ENCODE results near the gene FRMD4B.

The FRMD4B gene

DNA sequence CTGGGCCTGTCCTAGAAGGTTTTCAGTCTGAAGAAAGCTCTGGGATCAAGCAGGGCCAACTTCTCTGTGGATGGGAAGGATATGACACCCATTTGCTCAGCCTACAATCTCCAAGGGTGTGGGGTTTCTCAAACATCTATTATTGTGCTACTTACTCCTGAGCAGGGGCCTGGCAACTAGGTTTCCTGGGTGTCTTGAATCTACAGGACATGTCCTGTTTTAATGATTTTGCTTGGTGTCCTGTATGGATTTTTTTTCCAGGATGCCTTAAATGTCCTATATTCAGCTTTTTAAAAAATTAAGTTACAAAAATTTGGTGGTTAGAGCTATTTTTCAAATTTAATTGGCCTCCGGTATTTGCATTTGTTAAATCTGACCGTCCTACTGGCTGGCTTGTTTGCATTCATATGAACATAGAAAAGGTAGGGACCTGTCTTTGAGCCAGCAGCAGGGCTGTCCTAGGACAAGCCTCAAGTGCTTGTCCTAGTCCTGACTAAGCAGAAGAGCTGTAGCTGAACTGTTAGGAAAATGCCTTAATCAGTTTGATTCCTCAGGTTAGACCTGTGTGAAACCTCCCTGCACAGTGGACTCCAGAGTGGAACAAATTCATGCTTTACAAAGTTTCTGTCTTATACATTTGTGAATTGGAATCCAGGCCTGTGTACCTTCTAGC is 223.4 kb downstream of the FRMD4B start:
- DNase-seq: no peak

DNA sequence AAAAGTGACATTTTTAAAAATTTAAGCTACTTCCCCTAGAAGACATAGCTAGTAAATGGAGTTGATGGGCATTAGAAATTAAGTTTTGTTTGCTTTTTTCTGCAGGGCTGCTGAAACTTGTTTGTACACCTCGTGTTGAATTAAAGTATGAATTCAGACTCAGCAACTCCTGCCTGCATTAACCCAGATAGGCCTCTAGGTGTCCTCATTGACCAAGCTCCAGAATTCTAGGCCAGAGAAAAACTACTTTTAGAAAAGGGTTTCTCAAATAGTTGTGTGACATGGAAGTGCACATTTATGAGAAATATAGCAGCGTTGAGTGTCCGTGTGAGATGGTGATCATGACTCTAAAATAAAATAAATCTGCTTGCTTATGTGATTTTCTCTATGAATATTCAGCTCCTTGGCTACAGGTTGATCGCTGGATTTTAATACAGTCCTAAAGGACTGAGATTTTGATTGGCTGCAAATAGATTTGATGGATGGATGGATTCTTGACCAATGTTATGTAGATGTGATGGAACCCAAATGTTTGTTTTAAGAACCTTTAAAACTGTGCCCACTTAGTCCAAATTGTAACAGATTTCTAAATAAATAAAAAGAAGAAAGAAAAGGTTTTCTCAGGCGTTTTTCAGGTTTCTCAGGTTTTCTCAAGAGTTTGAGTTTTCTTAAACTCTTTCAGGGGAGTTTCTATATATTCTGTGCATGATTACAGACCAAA is 224.1 kb downstream of the FRMD4B start:
- DNase-seq: peak; percentile 37 to 69

DNA sequence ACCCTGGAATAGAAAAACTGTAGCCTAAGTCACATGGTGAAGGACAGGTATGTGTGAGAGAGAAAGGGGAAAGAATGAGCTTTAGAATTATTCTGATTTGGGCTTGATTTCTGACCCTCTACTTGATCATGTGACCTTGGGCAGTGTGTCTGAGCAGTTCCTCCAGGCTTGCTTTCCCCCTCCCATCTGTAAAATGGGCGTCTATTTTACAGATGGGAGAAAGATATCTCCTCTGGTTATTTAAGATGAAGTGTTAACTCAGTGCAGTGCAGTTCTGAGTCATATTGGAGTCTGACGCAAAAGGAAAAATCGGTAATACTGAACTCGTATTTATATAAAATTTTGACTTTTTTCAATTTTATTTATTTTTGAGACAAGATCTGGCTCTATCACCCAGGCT is 225.4 kb downstream of the FRMD4B start:
- DNase-seq: no peak

DNA sequence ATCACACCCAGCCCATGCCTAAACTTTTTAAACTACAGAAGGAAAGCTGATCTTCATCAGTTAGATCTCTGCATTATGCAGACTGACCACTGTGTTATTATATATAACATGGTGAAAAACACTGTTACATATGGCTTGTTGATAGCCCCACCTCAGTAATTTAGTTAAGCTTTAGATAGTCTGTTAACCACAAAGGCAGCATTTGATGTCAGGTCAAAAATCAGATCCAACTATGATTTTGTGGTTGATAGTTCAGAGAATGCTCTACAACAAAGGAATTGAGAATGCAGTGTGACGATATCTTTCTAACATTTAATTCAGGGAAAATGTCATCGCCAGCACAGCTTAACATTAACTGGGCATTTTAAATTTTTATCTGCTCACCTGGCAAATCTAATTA is 225.8 kb downstream of the FRMD4B start:
- no peak for DNase-seq

DNA sequence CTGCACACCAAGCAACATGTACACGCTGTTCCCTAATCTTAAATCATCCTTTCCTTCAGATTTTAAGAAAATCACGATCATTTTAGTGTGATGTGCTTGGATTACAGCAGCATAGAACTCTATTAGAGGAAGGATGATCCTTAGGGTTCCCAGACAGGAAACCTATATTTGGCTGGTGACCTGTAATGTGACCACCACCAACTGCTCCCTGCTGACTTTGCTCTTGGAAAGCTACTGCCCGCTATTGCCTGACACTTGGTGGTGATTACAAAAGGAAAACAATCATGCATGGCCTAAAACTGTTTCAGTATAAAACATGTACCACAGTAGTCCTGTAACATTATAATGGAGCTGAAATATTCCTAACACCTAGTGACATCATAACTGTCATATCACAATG is 236.3 kb downstream of the FRMD4B start:
- no peak for DNase-seq

DNA sequence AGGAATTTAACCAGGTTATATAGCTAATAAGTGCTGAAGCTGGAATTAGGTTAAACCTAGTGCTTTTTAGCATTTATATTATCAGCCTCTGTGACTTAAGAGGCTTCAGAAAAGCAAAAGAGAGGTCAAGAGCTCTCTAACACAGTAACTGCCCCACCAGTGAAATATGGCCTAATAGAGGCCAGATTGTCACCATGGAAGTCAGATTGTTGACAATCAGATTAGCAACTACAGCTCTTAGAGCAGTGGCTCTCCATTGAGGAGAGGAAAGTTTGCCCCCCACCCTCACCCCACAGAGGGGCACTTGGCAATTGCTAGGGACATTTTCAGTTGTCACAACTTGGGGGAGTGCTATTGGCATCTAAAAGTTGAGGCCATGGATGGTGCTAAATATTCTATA is 240.2 kb downstream of the FRMD4B start:
- DNase-seq: no peak

DNA sequence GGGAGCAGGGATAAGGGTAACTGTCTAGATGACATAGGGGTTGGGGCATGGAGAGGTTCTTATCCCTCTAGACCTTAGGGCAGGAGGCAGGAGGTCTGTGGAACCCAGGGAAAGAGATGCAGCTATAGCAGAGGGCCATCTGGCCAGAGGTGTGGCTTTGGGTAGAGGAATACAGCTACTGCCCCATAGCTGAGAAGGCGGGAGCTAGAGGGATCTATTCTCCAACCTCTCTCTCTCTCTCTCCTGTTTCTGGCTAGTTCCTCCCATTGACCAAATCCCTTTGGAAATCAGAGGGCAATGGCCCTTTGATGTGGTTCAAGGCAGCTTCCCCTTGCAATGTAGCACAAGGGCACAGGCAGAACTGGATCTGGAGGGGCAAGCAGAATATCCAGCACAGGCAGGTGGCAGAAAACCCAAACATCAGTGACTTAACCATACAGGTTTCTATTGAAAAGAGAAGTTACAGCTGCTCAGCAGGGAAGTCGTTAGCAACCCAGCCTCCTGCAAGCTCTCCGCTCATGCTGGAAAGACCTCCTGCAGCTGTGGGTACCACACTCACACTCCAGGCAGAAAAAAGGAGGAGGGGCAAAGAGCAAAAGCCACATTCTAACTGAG is 241.2 kb downstream of the FRMD4B start:
- no peak for DNase-seq

DNA sequence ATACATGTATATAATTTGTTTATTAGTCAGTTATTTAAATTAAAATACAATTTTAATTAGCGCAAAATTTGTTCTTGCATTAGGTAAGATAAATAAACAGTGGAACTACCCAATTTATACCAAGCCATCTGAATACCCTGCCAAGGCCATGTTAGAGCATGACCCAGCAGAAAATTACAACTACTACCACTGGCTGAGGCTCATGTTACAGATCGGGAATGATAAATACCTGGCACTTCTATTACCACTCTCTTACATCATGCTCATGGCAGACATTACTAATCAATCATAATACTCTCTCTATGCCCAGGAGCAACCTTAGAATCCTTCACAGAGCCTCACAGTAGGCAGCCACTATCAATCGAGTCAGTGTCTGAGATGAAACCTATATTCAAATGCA is 242.3 kb downstream of the FRMD4B start:
- DNase-seq: no peak

DNA sequence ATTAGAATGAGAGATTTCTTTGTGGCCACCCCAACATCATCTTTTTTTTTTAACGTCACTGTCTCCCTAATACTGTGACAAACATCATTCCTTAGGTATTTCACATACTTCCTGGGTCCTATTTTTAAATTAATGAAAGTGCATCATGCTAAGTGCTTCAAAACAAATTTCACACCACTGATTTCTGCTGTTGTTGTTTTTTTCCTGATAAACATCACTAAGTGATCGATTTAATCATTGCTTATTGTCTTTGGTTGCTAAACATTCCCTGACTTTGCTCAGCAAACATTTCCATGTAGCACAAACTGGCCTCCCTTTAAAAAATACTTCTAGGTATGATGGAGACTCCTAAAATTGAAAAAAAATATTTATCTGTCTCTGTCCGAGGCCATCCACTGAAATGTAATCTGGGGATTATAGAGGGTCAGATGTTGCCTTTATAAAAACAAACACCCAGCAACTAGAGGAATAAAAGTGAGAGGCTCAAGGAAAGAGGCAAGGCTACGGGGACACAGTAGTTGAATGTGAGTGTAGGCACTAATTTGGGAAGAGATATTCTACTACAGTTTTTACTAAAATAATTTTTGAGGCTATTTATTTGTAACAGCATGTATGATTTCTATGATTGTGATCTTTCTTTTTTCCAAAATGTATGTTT is 243.0 kb downstream of the FRMD4B start:
- DNase-seq: no peak

DNA sequence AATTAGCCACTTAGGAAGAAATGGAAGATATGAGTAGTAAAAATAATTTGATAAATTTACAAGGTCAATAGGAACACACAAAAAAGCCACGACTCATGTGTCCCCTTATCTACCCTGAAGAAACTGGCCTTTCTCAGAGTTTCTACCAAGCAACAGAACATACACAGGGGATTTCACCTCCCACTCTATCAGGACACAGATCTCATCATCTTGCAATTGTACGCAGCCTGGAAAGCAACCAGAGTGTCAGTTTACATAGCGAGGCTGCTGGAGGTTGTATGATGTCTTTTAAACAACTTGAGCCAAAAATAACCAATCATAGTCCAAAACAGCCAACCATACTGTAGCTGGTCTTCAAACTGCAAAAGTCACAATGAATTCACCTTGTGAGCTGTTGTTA is 243.8 kb downstream of the FRMD4B start:
- DNase-seq: no peak

DNA sequence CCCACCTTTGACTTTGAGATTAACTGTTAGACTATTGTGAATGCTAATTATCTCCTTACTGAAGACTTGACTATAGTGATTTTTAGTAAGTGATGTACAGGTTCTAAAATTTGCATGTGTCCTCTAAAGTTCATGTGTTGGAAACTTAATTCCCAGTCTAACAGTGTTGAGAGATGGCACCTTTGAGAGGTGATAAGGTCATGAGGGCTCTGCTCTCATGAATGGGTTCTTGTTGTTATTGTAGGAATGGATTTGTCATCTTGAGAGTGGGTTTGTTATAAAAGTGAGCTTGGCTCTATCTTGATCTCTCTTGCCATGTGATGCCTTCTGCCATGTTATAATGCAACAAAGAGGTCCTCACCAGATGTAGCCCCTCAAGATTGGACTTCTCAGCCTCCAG is 244.6 kb downstream of the FRMD4B start:
- DNase-seq: no peak

DNA sequence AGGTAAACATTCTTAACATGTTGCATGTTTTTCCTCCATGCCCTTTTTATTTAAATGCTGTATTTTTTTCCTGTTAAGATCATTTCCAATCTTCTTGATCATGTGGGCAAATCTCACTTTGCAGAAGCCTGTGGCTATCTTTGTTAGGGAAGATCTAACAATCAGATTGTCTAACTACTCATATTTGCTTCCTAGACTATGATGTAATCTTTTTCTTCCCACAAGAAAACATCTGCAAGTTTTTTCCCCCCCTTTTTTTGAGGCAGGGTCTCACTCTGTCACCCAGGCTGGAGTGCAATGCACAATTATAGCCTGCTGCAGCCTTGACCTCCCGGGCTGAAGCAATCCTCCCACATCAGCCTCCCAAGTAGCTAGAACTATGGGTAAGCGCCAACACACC is 248.5 kb downstream of the FRMD4B start:
- DNase-seq: no peak

DNA sequence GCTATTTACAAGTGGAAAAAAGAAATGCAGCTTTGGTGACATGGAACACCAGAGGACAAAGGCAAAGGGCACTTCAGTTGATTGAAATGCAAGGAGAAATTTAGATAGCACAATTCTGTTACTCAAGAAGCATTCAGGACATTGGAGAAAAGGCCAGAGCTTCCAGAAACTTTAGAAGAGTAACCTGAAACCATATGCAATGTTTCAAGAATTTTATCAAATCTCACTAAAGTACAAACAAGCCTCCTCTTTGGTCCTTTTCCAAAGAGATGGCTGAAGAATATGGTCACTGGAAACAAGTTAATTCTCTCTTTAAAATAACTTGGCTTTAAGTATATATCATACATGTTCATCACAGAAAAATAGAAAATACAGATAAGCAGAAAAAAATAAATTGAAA is 248.9 kb downstream of the FRMD4B start:
- DNase-seq: no peak

DNA sequence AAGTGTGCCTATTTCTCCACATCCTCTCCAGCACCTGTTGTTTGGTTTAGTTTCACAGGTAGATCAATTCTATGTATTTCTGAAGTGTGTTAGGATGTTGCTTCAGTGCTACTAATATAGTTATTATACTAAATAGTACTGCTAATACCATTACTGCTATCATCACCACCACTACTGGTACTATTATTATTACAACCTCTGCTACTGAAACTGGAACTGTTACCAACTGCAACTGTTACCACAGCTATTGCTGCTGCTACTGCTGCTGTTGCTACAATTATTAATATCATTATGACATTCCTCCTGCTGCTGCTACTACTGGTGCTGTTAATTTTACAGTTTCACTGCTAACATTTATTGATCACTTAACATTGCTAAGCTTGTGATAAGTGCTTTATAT is 255.2 kb downstream of the FRMD4B start:
- no peak for DNase-seq

DNA sequence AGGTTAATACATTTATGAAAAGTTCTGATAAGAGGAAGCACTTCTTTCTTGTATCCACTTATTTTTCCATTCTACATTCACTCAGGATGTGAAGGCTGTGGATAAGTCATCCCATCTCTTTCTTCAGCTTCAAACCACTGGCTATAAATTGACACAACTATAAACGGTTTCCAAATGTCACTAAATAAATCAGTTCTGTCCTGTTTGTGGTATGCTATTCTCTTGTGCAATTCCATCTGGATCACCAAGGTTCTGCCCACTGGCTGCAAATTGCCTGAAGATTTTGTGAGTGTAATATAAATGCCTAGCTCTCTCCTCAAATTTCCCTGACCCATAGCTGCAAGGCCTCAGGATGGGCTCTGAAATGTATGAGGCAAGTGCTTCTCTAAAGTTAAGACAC is 256.4 kb downstream of the FRMD4B start:
- DNase-seq: no peak

DNA sequence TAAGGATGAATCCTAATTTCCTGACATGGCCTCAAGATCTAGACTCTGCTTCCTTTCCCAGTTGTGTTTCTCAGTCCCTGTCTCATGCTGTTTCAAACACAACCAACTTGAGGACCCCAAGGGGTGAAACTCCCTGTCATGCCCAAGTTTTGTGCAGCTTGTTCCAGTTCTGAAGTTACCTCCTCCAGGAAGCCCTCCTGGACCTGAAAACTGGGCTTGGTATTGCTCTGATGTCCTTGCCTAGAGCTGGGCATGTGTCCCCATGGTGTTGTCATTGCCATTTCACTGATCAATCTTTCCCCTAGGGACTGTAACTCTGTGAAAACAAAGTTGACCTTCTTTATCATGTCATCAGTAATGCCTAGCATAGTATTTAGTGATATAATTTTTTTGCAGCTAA is 257.4 kb downstream of the FRMD4B start:
- no peak for DNase-seq

DNA sequence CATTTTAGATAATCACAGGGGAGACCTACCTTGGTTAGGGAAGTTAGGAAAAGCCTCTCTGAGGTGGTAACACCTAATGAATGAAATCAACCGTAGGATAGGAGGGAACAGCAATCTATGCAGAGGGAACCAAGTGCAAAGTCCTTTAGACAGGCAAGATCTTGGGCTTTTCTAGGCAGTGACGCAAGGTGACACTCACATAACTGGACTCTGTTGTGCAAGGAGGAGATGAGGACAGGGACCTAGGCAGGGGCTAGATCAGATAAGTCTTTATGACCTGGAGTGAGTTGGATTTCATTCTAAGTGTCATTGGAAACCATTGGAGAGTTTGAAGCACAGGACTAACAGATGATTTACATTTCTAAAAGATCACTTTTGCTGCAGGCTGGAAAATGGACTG is 258.9 kb downstream of the FRMD4B start:
- DNase-seq: no peak

DNA sequence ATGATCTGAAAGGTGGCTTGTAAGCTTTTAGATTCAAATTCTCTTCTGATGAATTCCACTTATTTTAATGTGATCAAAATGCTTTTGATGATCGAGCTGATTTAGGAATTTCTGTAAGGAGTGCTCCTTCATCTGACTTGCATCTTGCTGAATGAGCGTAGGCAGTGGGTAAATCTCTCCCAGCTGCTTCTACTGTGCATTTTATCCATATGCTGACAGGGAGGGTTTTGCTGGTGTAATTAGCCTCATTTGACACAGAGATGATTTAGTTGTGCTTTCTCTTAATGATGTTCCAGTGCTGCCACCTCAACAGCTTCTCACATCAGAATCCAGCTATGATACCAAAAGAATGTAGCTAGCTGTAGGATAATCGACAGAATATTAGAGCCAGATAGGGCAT is 259.7 kb downstream of the FRMD4B start:
- DNase-seq: no peak

DNA sequence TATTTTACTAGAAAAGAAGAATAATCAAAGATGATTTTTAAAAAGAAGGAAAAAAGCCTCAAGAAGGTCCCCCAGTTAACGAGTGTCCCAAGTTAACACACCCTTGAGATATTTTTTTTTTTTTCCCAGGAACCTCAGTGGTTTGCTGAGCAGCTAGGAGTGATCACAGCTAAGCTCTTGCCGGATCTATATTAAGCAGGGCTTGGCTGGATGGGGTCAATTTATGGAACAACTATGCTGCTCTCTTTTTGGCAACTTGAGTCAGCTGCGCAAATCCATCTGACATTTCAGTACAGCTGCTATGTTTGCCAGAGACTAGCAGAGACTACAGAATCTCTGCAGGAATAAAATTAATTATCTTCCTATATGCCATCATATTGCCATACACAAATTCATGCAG is 263.5 kb downstream of the FRMD4B start, which contains the start of gene LMOD3:
LMOD3 (minus strand) TSS at position 193 of the 400 bp plus-strand sequence. CDS start 209 bp downstream, outside the sequence.
- DNase-seq: no peak

DNA sequence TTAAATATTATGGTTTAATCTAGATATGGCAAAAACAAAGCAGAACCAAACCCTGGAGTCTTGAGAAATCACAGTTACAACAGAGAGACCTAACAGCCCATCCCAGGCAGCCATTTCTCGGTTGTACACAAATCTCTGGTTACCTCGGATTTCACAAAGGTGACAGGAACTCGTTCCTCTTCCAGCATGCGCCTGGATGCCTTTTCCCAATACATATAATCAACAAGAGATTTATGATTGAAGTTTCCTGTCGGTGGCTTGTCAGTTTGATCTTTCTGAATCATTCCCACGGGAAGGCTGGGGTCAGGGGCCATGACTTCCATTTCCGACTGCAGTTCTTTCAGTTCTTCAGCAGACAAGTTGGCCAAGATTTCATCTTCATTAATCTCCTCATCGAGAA is 263.9 kb downstream of the FRMD4B start:
- DNase-seq: no peak

DNA sequence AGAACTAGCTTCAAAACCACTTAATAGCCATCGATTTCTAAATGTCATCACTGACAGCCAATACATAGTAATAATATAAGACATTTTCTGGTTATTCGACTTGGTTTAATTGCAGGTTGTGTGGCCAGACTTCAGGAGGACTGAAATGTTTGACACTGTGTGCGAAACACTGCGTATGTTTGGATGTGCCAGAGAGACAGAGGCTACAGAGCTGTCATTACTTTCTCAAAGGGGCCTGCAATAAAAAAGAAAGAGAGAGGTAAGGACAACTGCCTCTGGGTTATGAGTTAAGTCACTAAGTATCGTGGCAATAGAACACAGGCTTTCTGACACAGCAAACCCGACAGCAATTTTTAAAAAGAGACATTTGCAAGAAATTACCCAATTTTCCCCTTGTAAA is 264.4 kb downstream of the FRMD4B start:
- DNase-seq: no peak

DNA sequence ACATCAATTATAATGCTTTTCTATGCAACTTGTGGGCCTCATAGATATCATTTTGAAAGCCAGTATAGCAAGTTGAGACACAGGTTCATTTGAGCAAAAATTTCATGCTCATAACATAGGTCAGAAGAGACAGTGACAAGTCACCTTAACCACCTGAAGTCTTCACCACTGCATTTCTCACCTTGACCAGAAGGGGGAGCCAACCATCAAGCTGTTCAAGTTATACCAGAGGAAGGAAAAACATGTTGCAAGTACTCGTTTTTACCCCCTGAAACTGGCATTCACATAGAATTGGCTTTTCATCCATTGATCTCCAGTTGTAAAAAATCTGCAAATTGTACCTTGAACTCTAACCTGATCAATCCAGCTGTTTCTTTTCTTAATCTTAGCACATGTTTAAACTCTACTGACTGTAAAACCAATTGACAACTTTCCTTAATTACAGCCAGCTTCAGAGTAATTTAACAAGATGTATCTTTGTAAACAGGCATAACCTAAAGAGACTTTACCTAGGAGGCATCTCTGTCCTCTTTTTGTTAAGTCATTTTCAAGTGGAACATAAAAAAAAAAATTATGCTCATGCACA is 264.9 kb downstream of the FRMD4B start:
- DNase-seq: peak; percentile 79 to 88
